Activated naive CD4-positive, alpha-beta T cell treated with anti-CD3 and anti-CD28 coated beads, Interleukin-2, amount 50 U/mL, for 72 hours (primary cell): ENCODE data around the gene UVRAG. TPM values are rescaled to one million over a fixed set of nuclear protein-coding genes. Genes with fewer than 3 reads are reported as not detected.

Experiments
- ATAC-seq, 2 donors: fragments of 150-1000 bp; cut with Tn5 transposase; 2 replicates each; pipeline ENCODE4 v1.10.0; 2021; ENCODE audit warnings: mild to moderate bottlenecking in 2 of 2, moderate library complexity in 2 of 2
- DNase-seq, 2 donors: peaks; one replicate each; pipeline ENCODE4 v3.0.0; 2021 to 2022; ENCODE audit warnings: low spot score in 2 of 2
- H3K27ac Mint-ChIP-seq, 2 donors: one replicate each; pipeline ENCODE4 v1.8.0; 2022; ENCODE audit warnings: mild to moderate bottlenecking in 2 of 2, mixed read lengths in 2 of 2
- H3K36me3 Mint-ChIP-seq, 2 donors: one replicate each; pipeline ENCODE4 v1.8.0; 2022; ENCODE audit warnings: mixed read lengths in 2 of 2
- H3K9me3 Mint-ChIP-seq, 2 donors: one replicate each; pipeline ENCODE4 v1.8.0; 2022; ENCODE audit warnings: mixed read lengths in 2 of 2
- total RNA-seq, 2 donors: library from RNA; stranded (reverse); gene quantifications; one replicate each; pipeline ENCODE4 v1.2.3, GENCODE V29; 2022

The UVRAG gene
- total RNA-seq, 2 donors from 2014 or later, result 19.9 to 22.4 TPM

- ATAC-seq (peak in 1 of 2 donors; percentile 4), DNase-seq (peak in 1 of 2 donors; percentile 54)
- H3K9me3 Mint-ChIP-seq, result no peaks in the 10 kb centered on the region
- H3K36me3 Mint-ChIP-seq, result peaks cover 0 to 5% of the 10 kb centered on the region in 2 donors
- H3K27ac Mint-ChIP-seq, result peak overlapping the region in 1 of 2 donors; percentile 95
These were observed 547 bp downstream of the UVRAG start for GRCh38 chr11:75815345-75816168.

GRCh38 chr11:75816561-75817239, 1.7 kb downstream of the UVRAG start:
- Mint-ChIP-seq H3K36me3 (peaks cover 0 to 5% of the 10 kb centered on the region in 2 donors), H3K9me3 (no peaks in the 10 kb centered on the region), H3K27ac (no peak overlapping the region)
- no peak for ATAC-seq
- no peak for DNase-seq

GRCh38 chr11:75820645-75821044, 5.6 kb downstream of the UVRAG start:
- H3K9me3 Mint-ChIP-seq, result no peaks in the 10 kb centered on the region
- ATAC-seq, result no peak
- no peak overlapping the region for H3K27ac Mint-ChIP-seq
- DNase-seq, result no peak
- H3K36me3 Mint-ChIP-seq, result peaks cover 0 to 10% of the 10 kb centered on the region in 2 donors

- ATAC-seq, result no peak
- no peaks in the 10 kb centered on the region for H3K9me3 Mint-ChIP-seq
- H3K27ac Mint-ChIP-seq, result no peak overlapping the region
- no peak for DNase-seq
- peaks cover 0 to 10% of the 10 kb centered on the region in 2 donors for H3K36me3 Mint-ChIP-seq
These were observed 6.2 kb downstream of the UVRAG start for GRCh38 chr11:75821202-75821601.

GRCh38 chr11:75822541-75822940, 7.5 kb downstream of the UVRAG start:
- Mint-ChIP-seq H3K9me3 (no peaks in the 10 kb centered on the region), H3K36me3 (peaks cover 0 to 10% of the 10 kb centered on the region in 2 donors), H3K27ac (no peak overlapping the region)
- ATAC-seq, result no peak
- DNase-seq, result no peak

- no peak for DNase-seq
- ATAC-seq, result no peak
- Mint-ChIP-seq H3K9me3 (no peaks in the 10 kb centered on the region), H3K27ac (no peak overlapping the region), H3K36me3 (peaks cover 0 to 5% of the 10 kb centered on the region in 2 donors)
These were observed 8.4 kb downstream of the UVRAG start for GRCh38 chr11:75823415-75823814.

GRCh38 chr11:75823946-75824345, 8.9 kb downstream of the UVRAG start:
- ATAC-seq (no peak), DNase-seq (no peak)
- no peak overlapping the region for H3K27ac Mint-ChIP-seq
- H3K9me3 Mint-ChIP-seq, result no peaks in the 10 kb centered on the region
- peaks cover 0 to 5% of the 10 kb centered on the region in 2 donors for H3K36me3 Mint-ChIP-seq

- H3K36me3 Mint-ChIP-seq, result peaks cover 0 to 5% of the 10 kb centered on the region in 2 donors
- H3K27ac Mint-ChIP-seq, result no peak overlapping the region
- DNase-seq, result no peak
- ATAC-seq, result no peak
- no peaks in the 10 kb centered on the region for H3K9me3 Mint-ChIP-seq
These were observed 11.6 kb downstream of the UVRAG start for GRCh38 chr11:75826461-75827230.

- Mint-ChIP-seq H3K9me3 (no peaks in the 10 kb centered on the region), H3K27ac (no peak overlapping the region), H3K36me3 (no peaks in the 10 kb centered on the region)
- DNase-seq, result no peak
- ATAC-seq, result no peak
These were observed 12.6 kb downstream of the UVRAG start for GRCh38 chr11:75827562-75827961.

GRCh38 chr11:75831915-75832502, 17.0 kb downstream of the UVRAG start:
- DNase-seq, result no peak
- H3K9me3 Mint-ChIP-seq, result no peaks in the 10 kb centered on the region
- H3K36me3 Mint-ChIP-seq, result no peaks in the 10 kb centered on the region
- H3K27ac Mint-ChIP-seq, result no peak overlapping the region
- no peak for ATAC-seq

- H3K27ac Mint-ChIP-seq, result no peak overlapping the region
- ATAC-seq (no peak), DNase-seq (no peak)
- H3K36me3 Mint-ChIP-seq, result no peaks in the 10 kb centered on the region
- no peaks in the 10 kb centered on the region for H3K9me3 Mint-ChIP-seq
These were observed 19.7 kb downstream of the UVRAG start for GRCh38 chr11:75834728-75835127.

- ATAC-seq, result no peak
These were observed 21.4 kb downstream of the UVRAG start for GRCh38 chr11:75836417-75836816.

GRCh38 chr11:75839851-75840250, 24.8 kb downstream of the UVRAG start:
- H3K36me3 Mint-ChIP-seq, result no peaks in the 10 kb centered on the region
- ATAC-seq (no peak), DNase-seq (no peak)
- H3K27ac Mint-ChIP-seq, result no peak overlapping the region
- no peaks in the 10 kb centered on the region for H3K9me3 Mint-ChIP-seq

More at GRCh38 chr11:75836417-75836816, 21.4 kb downstream of the UVRAG start:
- H3K9me3 Mint-ChIP-seq, result no peaks in the 10 kb centered on the region
- no peak for DNase-seq
- H3K27ac Mint-ChIP-seq, result no peak overlapping the region
- H3K36me3 Mint-ChIP-seq, result no peaks in the 10 kb centered on the region

- Mint-ChIP-seq H3K9me3 (no peaks in the 10 kb centered on the region), H3K27ac (no peak overlapping the region), H3K36me3 (no peaks in the 10 kb centered on the region)
- DNase-seq (no peak), ATAC-seq (no peak)
These were observed 25.5 kb downstream of the UVRAG start for GRCh38 chr11:75840522-75840921.

- Mint-ChIP-seq H3K27ac (no peak overlapping the region), H3K36me3 (no peaks in the 10 kb centered on the region), H3K9me3 (no peaks in the 10 kb centered on the region)
- DNase-seq (no peak), ATAC-seq (no peak)
These were observed 26.7 kb downstream of the UVRAG start for GRCh38 chr11:75841739-75842138.

GRCh38 chr11:75845324-75845723, 30.3 kb downstream of the UVRAG start:
- no peaks in the 10 kb centered on the region for H3K36me3 Mint-ChIP-seq
- ATAC-seq, result no peak
- H3K27ac Mint-ChIP-seq, result no peak overlapping the region
- DNase-seq, result no peak
- H3K9me3 Mint-ChIP-seq, result no peaks in the 10 kb centered on the region

GRCh38 chr11:75849894-75850293, 34.9 kb downstream of the UVRAG start:
- no peaks in the 10 kb centered on the region for H3K36me3 Mint-ChIP-seq
- DNase-seq (no peak), ATAC-seq (no peak)
- no peak overlapping the region for H3K27ac Mint-ChIP-seq
- no peaks in the 10 kb centered on the region for H3K9me3 Mint-ChIP-seq
